HG03097 (cell line): ENCODE measurements around the gene OPN1SW.
A peak's percentile ranks its signal among the peaks of the same experiment; 100 is the strongest.

Source experiments
- ATAC-seq: cut with Tn5 transposase; IDR thresholded peaks from one replicate; pipeline ENCODE4 v1.9.1; 2021; ENCODE audit not compliant: unreplicated experiment, low FRiP score

Gene OPN1SW

DNA sequence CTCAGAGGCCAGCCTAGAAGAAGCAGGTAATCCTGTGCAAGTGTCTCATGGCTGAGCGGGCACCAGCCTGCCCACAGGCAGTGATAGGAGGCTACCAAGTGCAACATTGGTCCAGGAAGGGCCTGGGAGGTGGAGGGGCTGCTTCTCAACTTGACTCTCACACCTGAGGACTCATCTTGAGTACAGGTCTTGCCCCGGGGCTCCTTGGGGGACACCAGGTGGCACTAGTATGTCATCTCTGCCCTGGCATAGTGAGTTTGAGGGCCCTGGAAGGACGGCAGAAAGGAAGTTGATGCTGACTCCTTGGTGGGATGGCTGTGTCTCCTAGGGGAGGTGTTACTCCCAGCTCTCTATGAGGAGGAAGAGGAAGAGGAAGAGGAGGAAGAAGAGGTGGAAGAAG lies 18.4 kb upstream of the OPN1SW start:
- no peak for ATAC-seq

DNA sequence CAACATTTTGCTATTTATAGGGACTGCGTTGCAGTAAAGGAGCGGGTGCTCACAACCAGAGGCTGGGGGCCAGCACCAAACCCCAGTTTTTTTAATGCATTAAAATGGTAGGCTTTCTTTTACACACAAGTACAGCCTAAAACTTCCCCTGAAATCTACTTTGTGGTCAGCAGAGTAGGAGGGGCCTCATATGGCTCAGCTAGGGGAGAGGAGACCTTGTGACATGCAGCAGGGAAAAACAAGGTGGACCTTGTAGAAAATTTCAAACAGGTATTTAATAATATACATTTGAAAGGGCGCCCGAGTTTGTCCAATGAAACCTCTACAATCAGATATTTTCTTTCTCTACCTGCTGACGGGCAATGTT lies 17.6 kb upstream of the OPN1SW start:
- ATAC-seq = no peak

DNA sequence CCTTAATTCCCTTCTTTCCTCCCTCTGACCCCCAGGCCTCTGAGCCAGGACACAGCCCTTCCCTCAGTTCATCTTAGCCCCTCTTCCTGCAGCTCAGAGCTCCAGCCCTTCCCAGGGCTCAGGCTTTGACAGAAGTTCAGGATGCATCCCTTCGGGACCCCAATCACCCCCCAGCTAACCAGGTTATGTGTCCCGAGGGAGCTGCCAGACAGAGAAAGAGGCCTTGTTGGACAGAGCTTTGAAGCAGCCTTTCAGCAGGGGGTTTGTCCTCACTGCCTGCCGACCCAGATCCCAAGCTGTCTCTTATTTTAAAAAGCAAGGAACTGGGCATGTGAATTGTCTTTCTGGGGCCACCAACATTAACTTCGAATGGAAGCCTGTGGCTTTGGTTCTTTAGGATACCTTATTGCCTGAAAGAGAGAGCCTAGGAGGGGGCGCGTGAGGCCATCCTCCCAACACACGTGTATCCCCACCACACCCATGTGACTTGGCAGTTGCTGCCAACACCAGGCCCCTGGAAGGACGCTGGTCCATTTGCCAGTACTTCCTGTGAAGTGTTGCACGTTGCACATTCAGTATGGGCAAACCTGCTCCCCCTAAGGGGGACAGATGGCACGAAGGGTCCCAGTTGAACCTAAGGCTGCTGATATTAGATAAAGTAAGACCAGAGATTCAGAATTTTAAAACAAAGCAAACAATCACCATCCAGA lies 17.0 kb upstream of the OPN1SW start:
- ATAC-seq = no peak

DNA sequence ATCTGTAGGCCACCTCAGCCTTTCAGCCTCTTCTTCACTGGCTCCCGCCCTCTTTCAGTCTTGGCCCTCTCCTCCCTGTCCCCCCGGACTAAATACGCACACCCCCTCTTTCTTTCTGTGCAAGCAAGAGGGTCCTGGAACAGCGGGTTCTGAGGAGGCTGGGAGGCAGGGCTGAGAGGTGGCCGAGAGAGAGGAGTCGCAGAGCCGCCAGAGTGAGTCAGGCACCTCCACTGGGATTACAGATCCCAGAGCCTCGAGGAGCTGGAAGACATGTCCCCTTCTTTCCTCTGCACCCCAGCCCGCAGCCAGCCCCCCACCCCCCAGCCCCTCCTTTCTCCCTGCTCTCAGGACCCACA lies 16.4 kb upstream of the OPN1SW start:
- ATAC-seq = no peak

DNA sequence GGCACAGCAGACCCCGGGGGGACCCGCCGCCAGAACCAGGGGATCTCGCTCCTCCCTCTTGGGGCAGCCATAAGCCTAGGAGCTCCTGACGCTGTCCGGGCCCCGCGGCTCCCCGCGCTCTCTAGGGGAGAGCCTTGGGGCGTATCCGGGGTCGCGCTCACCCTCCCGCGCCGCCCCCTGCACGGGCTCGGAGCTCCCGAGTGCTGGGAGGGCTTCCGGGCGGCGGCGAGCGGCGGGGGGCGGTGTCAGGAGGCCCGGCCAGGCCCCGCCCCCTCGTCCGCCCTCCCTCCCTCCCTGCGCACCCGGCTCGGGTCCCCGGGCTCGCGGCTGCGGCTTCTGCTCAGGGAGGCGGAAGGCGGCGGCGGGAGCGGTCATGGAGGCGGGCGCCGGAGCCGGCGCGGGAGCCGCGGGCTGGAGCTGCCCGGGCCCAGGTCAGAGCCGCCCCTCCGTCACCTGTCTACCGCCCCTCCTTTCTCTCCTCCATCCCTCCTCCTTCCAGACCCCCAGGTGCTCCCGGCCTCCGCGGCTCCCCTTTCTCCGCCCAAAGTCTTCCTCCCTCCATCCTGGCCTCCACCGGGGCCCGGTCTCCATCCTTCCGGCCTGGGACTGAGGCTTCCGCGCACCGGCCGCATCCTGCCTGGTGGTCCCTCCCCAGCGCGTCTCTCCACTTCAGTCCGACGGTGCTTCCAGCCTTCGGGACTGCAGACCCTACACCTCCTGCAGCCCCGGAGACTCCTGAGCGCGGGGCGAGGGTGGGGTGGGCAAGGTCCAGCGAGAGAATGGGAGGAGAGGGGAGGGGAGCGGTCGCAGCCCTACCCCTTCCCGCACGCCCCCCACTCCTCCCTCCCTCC lies 15.8 kb upstream of the OPN1SW start, which contains the start of gene CCDC136:
Gene CCDC136, plus strand, starts transcription at position 848 of the 851 bp plus-strand sequence. CDS start 444 bp downstream, outside the sequence.
- peak; percentile 76 for ATAC-seq

DNA sequence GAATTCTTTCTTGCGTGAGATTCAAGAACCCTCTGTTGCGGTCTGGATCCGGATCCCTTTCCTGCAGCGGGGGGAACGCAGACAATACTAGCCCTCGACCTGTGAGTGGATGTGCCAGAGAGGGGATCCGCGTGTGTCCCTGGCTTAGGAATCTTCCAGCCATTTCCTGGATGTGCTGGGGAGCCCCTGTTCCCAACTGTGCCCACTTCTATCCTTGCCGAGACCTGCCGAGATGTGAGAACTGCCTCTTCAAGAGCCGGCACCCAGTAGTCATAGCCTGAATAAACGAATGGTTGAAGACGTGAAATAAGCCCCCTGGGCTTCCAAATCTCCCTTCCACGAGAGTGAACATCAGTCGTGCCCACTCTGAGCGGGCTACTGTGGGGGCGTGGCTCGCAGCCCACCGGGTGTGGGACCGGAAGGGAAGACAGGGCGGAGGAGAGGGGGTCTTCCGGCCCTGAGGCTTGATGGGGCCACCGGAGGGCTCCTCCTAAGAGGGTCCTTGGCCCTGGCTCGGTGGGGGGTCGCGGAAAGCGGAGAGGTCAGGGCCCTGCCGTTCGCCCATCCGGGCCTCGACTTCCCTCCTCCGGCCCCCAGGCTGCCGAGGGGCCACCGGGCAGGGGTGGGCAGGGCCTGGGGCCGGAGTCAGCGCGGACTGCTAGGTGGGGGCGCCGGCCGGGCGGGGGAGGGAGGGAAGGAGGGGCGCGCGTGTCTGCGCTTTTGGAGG lies 14.9 kb upstream of the OPN1SW start:
- no peak for ATAC-seq

- no peak for ATAC-seq
Measured at GRCh38 chr7:128788446-128789412, 13.1 kb upstream of the OPN1SW start.

GRCh38 chr7:128785738-128786137 lies 10.1 kb upstream of the OPN1SW start:
- ATAC-seq = no peak

GRCh38 chr7:128783143-128783861 lies 7.7 kb upstream of the OPN1SW start:
- ATAC-seq = no peak

GRCh38 chr7:128781851-128782250 lies 6.3 kb upstream of the OPN1SW start:
- no peak for ATAC-seq

DNA sequence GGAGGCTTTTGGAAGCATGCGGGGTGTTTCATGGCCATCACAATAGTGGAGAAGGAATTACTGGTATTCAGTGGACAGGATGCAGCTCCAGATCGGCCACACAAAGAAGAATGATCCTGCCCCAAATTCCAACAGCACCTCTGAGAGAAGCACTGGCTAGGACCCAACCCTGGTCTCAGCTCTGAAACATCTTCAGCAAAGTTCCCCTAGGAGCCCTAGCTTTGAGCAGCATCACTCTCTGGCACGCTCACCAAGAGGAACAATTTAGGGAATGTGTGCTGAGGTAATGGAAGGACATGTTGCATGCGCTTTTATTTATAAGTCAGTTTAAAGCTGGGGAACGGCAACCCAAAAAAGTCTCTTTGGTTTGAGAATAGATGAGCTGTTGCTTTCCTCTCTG lies 5.5 kb upstream of the OPN1SW start:
- no peak for ATAC-seq

GRCh38 chr7:128778946-128779345 lies 3.4 kb upstream of the OPN1SW start:
- no peak for ATAC-seq

- ATAC-seq = no peak
Measured at GRCh38 chr7:128777156-128778123, 1.8 kb upstream of the OPN1SW start.

DNA sequence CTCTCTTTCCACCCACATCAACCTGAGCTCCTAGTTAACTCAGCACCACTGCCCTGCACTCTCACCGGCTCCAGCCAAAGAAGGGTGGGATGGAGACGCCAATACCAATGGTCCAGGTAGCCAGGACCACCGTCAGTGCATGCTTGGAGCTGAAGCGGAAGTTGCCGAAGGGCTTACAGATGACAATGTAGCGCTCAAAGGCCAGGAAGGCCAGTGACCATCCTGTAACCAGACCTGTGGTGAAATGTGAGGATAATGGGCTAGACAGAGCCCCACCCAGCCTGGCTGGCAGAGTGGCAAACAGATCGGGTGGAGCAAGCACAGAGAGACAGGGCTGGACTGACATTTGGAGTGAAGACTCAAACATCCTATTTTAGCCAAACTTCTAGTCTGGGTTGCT lies 673 bp downstream of the OPN1SW start:
- no peak for ATAC-seq

DNA sequence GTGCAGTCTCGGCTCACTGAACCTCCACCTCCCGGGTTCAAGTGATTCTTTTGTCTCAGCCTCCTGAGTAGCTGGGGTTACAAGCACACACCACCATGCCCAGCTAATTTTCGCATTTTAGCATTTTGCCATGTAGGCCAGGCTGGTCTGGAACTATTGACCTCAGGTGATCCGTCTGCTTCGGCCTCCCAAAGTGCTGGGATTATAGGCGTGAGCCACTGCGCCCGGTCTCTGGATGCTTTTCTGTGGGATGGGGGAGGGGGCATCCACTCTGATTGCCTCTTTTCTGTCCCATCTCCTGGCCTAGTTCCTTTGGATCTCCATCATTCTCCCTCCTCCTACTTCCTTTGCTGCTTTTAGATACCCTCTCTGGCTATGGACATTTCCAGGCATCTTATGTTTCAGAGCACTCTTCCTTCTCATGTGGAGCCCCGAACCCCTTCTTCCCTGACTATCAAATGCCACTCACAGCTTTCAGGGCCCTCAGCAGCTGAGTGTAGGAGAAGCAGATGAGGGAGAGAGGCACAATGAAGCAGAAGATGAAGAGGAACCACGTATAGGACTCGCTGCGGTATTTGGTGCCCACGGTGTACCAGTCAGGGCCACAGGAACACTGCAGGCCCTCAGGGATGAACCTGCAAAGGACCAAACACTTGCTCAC lies 1.4 kb downstream of the OPN1SW start:
- no peak for ATAC-seq

DNA sequence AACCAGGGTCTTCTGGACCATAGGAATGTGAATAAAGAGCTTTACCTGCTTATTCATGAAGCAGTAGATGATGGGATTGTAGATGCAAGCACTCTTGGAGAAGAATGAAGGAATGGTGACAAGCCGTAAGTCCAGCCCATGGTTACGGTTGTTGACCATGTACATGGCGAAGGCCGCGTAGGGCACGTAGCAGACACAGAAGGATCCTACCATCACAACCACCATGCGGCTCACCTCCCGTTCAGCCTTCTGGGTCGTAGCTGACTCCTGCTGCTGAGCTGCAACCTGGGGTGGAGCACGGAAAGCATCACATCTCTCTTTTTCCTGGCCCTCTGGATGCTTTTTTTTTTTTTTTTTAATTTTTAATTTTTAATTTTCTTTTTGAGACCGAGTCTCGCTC lies 2.0 kb downstream of the OPN1SW start:
- ATAC-seq = no peak

- no peak for ATAC-seq
Measured at GRCh38 chr7:128770233-128770632, 5.4 kb downstream of the OPN1SW start.
